Measurements from ENCODE around the gene MBTPS1. TPM values are rescaled to one million over a fixed set of nuclear protein-coding genes. Genes with fewer than 3 reads are reported as not detected.
A peak's percentile ranks its signal among the peaks of the same experiment; 100 is the strongest.

Gene MBTPS1
- polyA plus RNA-seq, 3 donors: 26.4 to 73.8 (median 28.0) TPM

DNA sequence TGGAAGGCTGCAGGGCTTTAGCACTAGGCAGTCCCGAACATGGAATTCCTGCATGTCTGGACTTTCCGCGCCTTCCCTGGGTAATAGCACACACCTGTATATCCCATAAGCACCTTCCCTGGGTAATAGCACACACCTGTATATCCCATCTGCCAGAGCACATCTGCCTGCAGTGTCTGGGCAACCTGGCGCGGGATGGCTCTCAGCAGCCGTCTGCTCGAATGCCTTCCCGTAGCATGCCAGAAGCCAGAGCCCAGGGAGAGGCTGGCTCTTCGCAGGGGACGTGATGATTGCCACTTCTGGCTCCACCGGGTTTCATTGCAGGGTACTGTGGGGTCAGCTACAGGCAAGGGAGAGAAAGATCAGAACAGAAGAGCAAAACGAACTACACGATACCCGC, 21.3 kb downstream of the MBTPS1 start:
- no peaks in the 10 kb centered on the region for H3K9me3 ChIP-seq (replicated peaks in 1 of 2; ENCODE audit: control insufficient read depth in 1 of 2, insufficient read depth in 1 of 2, low read length in 2 of 2)
- intact Hi-C loops (cut with micrococcal nuclease): no loop called here
- no peaks in the 10 kb centered on the region for H3K27me3 ChIP-seq (ENCODE audit: control insufficient read depth in 2 of 2, insufficient read depth in 2 of 2, low read length in 2 of 2)
- peaks cover 0 to 2% (median 0%) of the 10 kb centered on the region in 7 donors for H3K9me3 Mint-ChIP-seq
- H3K4me2 ChIP-seq (replicated peaks; ENCODE audit: extremely low read depth, low read length, poor library complexity, severe bottlenecking): no peak overlapping the region
- no peak overlapping the region for H3K4me3 Mint-ChIP-seq
- DNase-seq: no peak
- H3K79me2 ChIP-seq (ENCODE audit: insufficient read depth, low read length): peaks cover 33% of the 10 kb centered on the region
- no peak overlapping the region for H3K9ac ChIP-seq (ENCODE audit: insufficient read depth, low read length, poor library complexity, severe bottlenecking)
- H3K4me1 ChIP-seq (ENCODE audit: control insufficient read depth in 1 of 2, insufficient read depth in 2 of 2, low read length in 2 of 2): peaks cover 14% of the 10 kb centered on the region in 2 donors
- peaks cover 82 to 91% of the 10 kb centered on the region in 2 donors for H3K36me3 Mint-ChIP-seq
- no peak overlapping the region for H3K27ac ChIP-seq (ENCODE audit: low read depth in 1 of 2, low read length in 2 of 2)
- no peak overlapping the region for H3K4me3 ChIP-seq (replicated peaks in 1 of 3; ENCODE audit: low read depth in 2 of 3, low read length in 3 of 3)
- TF ChIP-seq, protein P1, sequence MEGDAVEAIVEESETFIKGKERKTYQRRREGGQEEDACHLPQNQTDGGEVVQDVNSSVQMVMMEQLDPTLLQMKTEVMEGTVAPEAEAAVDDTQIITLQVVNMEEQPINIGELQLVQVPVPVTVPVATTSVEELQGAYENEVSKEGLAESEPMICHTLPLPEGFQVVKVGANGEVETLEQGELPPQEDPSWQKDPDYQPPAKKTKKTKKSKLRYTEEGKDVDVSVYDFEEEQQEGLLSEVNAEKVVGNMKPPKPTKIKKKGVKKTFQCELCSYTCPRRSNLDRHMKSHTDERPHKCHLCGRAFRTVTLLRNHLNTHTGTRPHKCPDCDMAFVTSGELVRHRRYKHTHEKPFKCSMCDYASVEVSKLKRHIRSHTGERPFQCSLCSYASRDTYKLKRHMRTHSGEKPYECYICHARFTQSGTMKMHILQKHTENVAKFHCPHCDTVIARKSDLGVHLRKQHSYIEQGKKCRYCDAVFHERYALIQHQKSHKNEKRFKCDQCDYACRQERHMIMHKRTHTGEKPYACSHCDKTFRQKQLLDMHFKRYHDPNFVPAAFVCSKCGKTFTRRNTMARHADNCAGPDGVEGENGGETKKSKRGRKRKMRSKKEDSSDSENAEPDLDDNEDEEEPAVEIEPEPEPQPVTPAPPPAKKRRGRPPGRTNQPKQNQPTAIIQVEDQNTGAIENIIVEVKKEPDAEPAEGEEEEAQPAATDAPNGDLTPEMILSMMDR (IDR thresholded peaks at IDR 0.05): no peak
- H4K20me1 ChIP-seq (ENCODE audit: insufficient read depth, low read length): peaks cover 24% of the 10 kb centered on the region
- peaks cover 15% of the 10 kb centered on the region for H3K4me1 Mint-ChIP-seq
- WGBS (ENCODE audit: insufficient coverage): 100% methylated on average over 11 of the region's 14 CpGs
- H3K27me3 Mint-ChIP-seq (ENCODE audit: low read depth in 3 of 3): peaks cover 0 to 3% (median 2%) of the 10 kb centered on the region in 3 donors
- peak overlapping the region in 1 of 7 donors; percentile 46 for H3K27ac Mint-ChIP-seq
- H3K36me3 ChIP-seq (replicated peaks in 1 of 2; ENCODE audit: control insufficient read depth in 1 of 2, insufficient read depth in 2 of 2, low read length in 2 of 2): peaks cover 78 to 88% of the 10 kb centered on the region in 2 donors
- no peak overlapping the region for H2AFZ ChIP-seq (ENCODE audit: insufficient read depth, low read depth, low read length, poor library complexity, severe bottlenecking)

DNA sequence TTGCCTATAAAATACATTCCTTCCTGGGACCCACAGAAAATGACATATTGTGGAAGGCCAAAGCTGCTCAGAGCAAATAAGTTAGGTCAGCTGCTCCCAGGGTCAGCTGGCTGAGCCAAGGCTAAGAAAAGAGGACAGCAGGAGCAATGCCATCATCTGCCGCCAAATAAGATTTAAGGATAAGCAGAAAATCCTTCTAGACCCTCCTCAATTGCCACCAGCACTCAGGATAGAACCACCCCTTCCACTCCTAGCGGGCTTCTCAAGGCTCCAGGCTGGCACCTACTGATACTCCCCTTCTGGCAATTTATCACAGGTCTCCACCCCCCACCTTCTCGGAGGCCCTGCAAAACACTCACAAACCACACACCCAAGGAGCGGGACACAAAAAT, 22.9 kb downstream of the MBTPS1 start:
- no peak overlapping the region for H3K27ac ChIP-seq (ENCODE audit: low read depth in 1 of 2, low read length in 2 of 2)
- no peak overlapping the region for H2AFZ ChIP-seq (ENCODE audit: insufficient read depth, low read depth, low read length, poor library complexity, severe bottlenecking)
- peaks cover 21% of the 10 kb centered on the region for H4K20me1 ChIP-seq (ENCODE audit: insufficient read depth, low read length)
- H3K36me3 Mint-ChIP-seq: peaks cover 95 to 96% of the 10 kb centered on the region in 2 donors
- H3K36me3 ChIP-seq (replicated peaks in 1 of 2; ENCODE audit: control insufficient read depth in 1 of 2, insufficient read depth in 2 of 2, low read length in 2 of 2): peaks cover 93 to 100% of the 10 kb centered on the region in 2 donors
- H3K9me3 ChIP-seq (replicated peaks in 1 of 2; ENCODE audit: control insufficient read depth in 1 of 2, insufficient read depth in 1 of 2, low read length in 2 of 2): no peaks in the 10 kb centered on the region
- peaks cover under 1 to 4% of the 10 kb centered on the region in 2 donors for H3K4me1 ChIP-seq (ENCODE audit: control insufficient read depth in 1 of 2, insufficient read depth in 2 of 2, low read length in 2 of 2)
- TF ChIP-seq, protein P1 (IDR thresholded peaks at IDR 0.05): no peak
- H3K27me3 Mint-ChIP-seq (ENCODE audit: low read depth in 3 of 3): peaks cover 0 to 3% (median 0%) of the 10 kb centered on the region in 3 donors
- peaks cover 23% of the 10 kb centered on the region for H3K79me2 ChIP-seq (ENCODE audit: insufficient read depth, low read length)
- H3K4me3 Mint-ChIP-seq: no peak overlapping the region
- no peaks in the 10 kb centered on the region for H3K9me3 Mint-ChIP-seq
- DNase-seq: no peak
- no peak overlapping the region for H3K27ac Mint-ChIP-seq
- no peak overlapping the region for H3K4me2 ChIP-seq (replicated peaks; ENCODE audit: extremely low read depth, low read length, poor library complexity, severe bottlenecking)
- intact Hi-C loops (cut with micrococcal nuclease): no loop called here
- H3K4me3 ChIP-seq (replicated peaks in 1 of 3; ENCODE audit: low read depth in 2 of 3, low read length in 3 of 3): no peak overlapping the region
- no peaks in the 10 kb centered on the region for H3K27me3 ChIP-seq (ENCODE audit: control insufficient read depth in 2 of 2, insufficient read depth in 2 of 2, low read length in 2 of 2)
- H3K4me1 Mint-ChIP-seq: peaks cover 9% of the 10 kb centered on the region
- 95% methylated on average over 3 of the region's 4 CpGs for WGBS (ENCODE audit: insufficient coverage)
- no peak overlapping the region for H3K9ac ChIP-seq (ENCODE audit: insufficient read depth, low read length, poor library complexity, severe bottlenecking)

All from CD14-positive monocyte (primary cell).